Measurements from ENCODE around the gene MDN1.

GRCh38 chr6:89682991-89683390, 136.6 kb downstream of the MDN1 start:
- TF ChIP-seq RAD21 (conservative IDR thresholded peaks at IDR 0.05 in 1 of 2, IDR thresholded peaks at IDR 0.05 in 1 of 2) (no peak), CBX2 (IDR thresholded peaks at IDR 0.05; ENCODE audit: borderline replicate concordance, low read depth) (no peak), POLR2A (IDR thresholded peaks at IDR 0.05; ENCODE audit: low read length) (no peak), CHD2 (IDR thresholded peaks at IDR 0.05; ENCODE audit: low read length, partially characterized antibody) (no peak), JUN (IDR thresholded peaks at IDR 0.05) (no peak), CEBPB (IDR thresholded peaks at IDR 0.05) (no peak), MYC (IDR thresholded peaks at IDR 0.05; ENCODE audit: borderline replicate concordance, low read length) (no peak), CTCF (IDR thresholded peaks at IDR 0.05) (no peak)
- TF ChIP-seq, protein P1, sequence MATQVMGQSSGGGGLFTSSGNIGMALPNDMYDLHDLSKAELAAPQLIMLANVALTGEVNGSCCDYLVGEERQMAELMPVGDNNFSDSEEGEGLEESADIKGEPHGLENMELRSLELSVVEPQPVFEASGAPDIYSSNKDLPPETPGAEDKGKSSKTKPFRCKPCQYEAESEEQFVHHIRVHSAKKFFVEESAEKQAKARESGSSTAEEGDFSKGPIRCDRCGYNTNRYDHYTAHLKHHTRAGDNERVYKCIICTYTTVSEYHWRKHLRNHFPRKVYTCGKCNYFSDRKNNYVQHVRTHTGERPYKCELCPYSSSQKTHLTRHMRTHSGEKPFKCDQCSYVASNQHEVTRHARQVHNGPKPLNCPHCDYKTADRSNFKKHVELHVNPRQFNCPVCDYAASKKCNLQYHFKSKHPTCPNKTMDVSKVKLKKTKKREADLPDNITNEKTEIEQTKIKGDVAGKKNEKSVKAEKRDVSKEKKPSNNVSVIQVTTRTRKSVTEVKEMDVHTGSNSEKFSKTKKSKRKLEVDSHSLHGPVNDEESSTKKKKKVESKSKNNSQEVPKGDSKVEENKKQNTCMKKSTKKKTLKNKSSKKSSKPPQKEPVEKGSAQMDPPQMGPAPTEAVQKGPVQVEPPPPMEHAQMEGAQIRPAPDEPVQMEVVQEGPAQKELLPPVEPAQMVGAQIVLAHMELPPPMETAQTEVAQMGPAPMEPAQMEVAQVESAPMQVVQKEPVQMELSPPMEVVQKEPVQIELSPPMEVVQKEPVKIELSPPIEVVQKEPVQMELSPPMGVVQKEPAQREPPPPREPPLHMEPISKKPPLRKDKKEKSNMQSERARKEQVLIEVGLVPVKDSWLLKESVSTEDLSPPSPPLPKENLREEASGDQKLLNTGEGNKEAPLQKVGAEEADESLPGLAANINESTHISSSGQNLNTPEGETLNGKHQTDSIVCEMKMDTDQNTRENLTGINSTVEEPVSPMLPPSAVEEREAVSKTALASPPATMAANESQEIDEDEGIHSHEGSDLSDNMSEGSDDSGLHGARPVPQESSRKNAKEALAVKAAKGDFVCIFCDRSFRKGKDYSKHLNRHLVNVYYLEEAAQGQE (IDR thresholded peaks at IDR 0.05): no peak
- TF ChIP-seq, protein P2, sequence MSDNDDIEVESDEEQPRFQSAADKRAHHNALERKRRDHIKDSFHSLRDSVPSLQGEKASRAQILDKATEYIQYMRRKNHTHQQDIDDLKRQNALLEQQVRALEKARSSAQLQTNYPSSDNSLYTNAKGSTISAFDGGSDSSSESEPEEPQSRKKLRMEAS (IDR thresholded peaks at IDR 0.05): no peak

All from A549 (cell line).